Stomach (tissue), 4 donors: ENCODE data around the gene SWI5.

Experiments used
- CTCF ChIP-seq, 7 experiments: fragments of 450-650 bp in 4 of 7; fragments of 200-600 bp in 3 of 7; sonication (generic) in 3 of 7; IDR thresholded peaks; one replicate each; pipeline ENCODE4 v1.5.1; 2016 to 2019; ENCODE audit warnings: antibody characterized with exemption in 7 of 7, control low read depth in 2 of 7, mild to moderate bottlenecking in 1 of 7
- POLR2A ChIP-seq, 4 donors: fragments of 450-650 bp; IDR thresholded peaks; one replicate each; pipeline ENCODE4 v1.6.1; 2016; ENCODE audit warnings: antibody characterized with exemption in 4 of 4, control low read depth in 2 of 4, mild to moderate bottlenecking in 1 of 4, moderate library complexity in 1 of 4
- POLR2AphosphoS5 ChIP-seq, 3 donors: sonication (generic); formaldehyde crosslinking; IDR thresholded peaks; one replicate each; pipeline ENCODE4 v1.6.1; 2016; ENCODE audit warnings: antibody characterized with exemption in 3 of 3

- TF ChIP-seq POLR2AphosphoS5 (IDR thresholded peaks at IDR 0.05), result no peak
- TF ChIP-seq CTCF (IDR thresholded peaks at IDR 0.05), result no peak
- TF ChIP-seq POLR2A (IDR thresholded peaks at IDR 0.05), result no peak
Observed at GRCh38 chr9:128251732-128252100, 24.4 kb upstream of the SWI5 start.
